Activated T-cell treated with anti-CD3 and anti-CD28 coated beads, Interleukin-2, amount 50 U/mL, for 72 hours (primary cell): ENCODE results near the gene DPEP3. TPM values are rescaled to one million over a fixed set of nuclear protein-coding genes. Genes with fewer than 3 reads are reported as not detected.

Experiments
- ATAC-seq, 2 donors: fragments of 150-1000 bp; cut with Tn5 transposase; replicated peaks in 1 of 2; 2 replicates each; pipeline ENCODE4 v1.10.0; 2021; ENCODE audit warnings: moderate library complexity in 2 of 2, mild to moderate bottlenecking in 1 of 2
- DNase-seq, 2 donors: peaks; one replicate each; pipeline ENCODE4 v3.0.0; 2021 to 2022; ENCODE audit warnings: mixed read lengths in 1 of 2
- H3K27ac Mint-ChIP-seq: one replicate; pipeline ENCODE4 v1.8.0; 2022; ENCODE audit warnings: mild to moderate bottlenecking, moderate library complexity, mixed read lengths
- H3K27me3 Mint-ChIP-seq: one replicate; pipeline ENCODE4 v1.8.0; 2022; ENCODE audit warnings: low read depth, mixed read lengths
- H3K36me3 Mint-ChIP-seq, 2 donors: one replicate each; pipeline ENCODE4 v1.8.0; 2022; ENCODE audit warnings: mixed read lengths in 2 of 2, mild to moderate bottlenecking in 1 of 2; ENCODE audit not compliant: insufficient read depth in 2 of 2
- H3K4me1 Mint-ChIP-seq: one replicate; pipeline ENCODE4 v1.8.0; 2022; ENCODE audit warnings: low read depth, mixed read lengths
- H3K4me3 Mint-ChIP-seq, 2 donors: one replicate each; pipeline ENCODE4 v1.8.0; 2022; ENCODE audit warnings: mild to moderate bottlenecking in 2 of 2, mixed read lengths in 2 of 2, moderate library complexity in 2 of 2
- H3K9me3 Mint-ChIP-seq, 2 donors: one replicate each; pipeline ENCODE4 v1.8.0; 2022; ENCODE audit warnings: mixed read lengths in 2 of 2
- total RNA-seq, 2 donors: library from RNA; stranded (reverse); gene quantifications; one replicate each; pipeline ENCODE4 v1.2.3, GENCODE V29; 2022

The DPEP3 gene
- total RNA-seq, 2 donors from 2014 or later: 0.12 to 0.16 TPM

DNA sequence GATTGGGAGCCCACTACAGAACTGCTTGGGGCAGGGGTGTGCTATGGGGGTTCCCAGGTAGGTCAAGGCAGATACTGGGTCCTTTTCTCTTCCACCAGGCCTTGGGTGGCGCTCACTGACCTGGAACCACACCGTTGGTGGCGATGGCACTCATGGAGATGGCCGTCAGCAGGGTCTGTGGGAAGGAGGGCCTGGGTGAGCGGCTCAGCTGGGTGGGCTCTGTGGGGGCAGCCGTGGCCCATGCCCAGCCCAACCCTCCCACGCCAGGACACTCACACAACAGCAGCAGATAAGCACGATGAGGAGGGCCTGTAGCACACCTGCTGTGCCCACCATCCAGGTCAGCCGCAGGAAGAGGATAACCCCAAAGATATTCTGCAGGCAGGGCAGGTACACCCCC, 22.7 kb downstream of the DPEP3 start:
- DNase-seq: no peak
- no peaks in the 10 kb centered on the region for H3K4me1 Mint-ChIP-seq
- ATAC-seq: no peak
- no peak overlapping the region for H3K27ac Mint-ChIP-seq
- H3K9me3 Mint-ChIP-seq: no peaks in the 10 kb centered on the region
- no peaks in the 10 kb centered on the region for H3K27me3 Mint-ChIP-seq
- no peak overlapping the region for H3K4me3 Mint-ChIP-seq
- peaks cover 0 to 5% of the 10 kb centered on the region in 2 donors for H3K36me3 Mint-ChIP-seq

GRCh38 chr16:67954421-67955196, 25.7 kb downstream of the DPEP3 start:
- DNase-seq (no peak), ATAC-seq (no peak)
- no peaks in the 10 kb centered on the region for H3K36me3 Mint-ChIP-seq
- no peaks in the 10 kb centered on the region for H3K27me3 Mint-ChIP-seq
- no peak overlapping the region for H3K4me3 Mint-ChIP-seq
- H3K27ac Mint-ChIP-seq: no peak overlapping the region
- H3K4me1 Mint-ChIP-seq: no peaks in the 10 kb centered on the region
- no peaks in the 10 kb centered on the region for H3K9me3 Mint-ChIP-seq

- Mint-ChIP-seq H3K27ac (peak overlapping the region; percentile 19), H3K4me1 (no peaks in the 10 kb centered on the region), H3K36me3 (no peaks in the 10 kb centered on the region), H3K27me3 (no peaks in the 10 kb centered on the region), H3K9me3 (no peaks in the 10 kb centered on the region), H3K4me3 (no peak overlapping the region)
- ATAC-seq (no peak), DNase-seq (no peak)
Measured at GRCh38 chr16:67953641-67954375, 26.5 kb downstream of the DPEP3 start.

DNA sequence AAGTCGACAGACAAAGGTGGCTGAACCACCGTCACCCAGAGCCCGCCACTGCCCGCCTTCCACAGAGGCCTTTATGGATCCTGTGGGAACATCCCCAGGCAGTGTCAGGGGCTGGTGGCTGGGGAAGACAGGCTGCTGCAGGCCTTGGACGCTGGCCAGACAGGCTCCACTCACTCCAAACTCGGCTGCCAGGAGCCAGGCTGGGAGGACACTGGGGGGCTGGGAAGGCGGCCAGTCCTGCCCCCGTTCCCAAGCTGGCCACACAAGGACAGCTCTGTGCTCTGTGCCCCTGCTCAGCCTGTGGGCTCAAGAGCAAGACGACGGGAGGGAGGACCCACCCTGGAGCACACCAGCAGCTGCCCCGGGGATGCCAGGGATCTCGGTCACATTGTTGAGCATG, 28.8 kb downstream of the DPEP3 start:
- Mint-ChIP-seq H3K4me3 (no peak overlapping the region), H3K9me3 (no peaks in the 10 kb centered on the region), H3K4me1 (no peaks in the 10 kb centered on the region), H3K27ac (no peak overlapping the region), H3K27me3 (no peaks in the 10 kb centered on the region), H3K36me3 (no peaks in the 10 kb centered on the region)
- DNase-seq: no peak
- ATAC-seq: no peak

DNA sequence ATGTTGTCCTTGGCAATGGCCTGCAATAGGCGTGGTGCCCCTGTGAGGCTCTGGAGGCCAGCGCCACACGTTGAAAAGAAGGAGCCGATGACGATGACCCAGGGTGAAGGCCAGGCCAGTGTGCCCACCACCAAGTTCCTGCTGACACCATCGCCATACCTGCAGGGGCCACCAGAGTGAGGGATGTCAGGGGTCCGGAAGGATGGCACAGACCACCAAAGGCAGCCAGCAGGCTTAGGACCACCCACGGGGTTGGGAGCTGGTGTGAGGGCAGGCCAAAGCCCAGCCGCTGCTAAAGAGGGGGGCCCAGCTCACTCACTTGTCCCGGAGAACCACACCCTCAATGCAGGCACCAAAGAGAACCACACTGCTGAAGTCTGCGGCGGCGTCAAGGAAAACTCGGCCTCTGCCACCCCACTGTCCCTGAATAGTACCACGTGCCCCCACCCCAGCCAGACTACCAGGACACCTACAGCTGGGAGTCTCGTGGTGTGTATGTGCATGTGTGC, 29.9 kb downstream of the DPEP3 start:
- H3K27me3 Mint-ChIP-seq: no peaks in the 10 kb centered on the region
- ATAC-seq: no peak

DNA sequence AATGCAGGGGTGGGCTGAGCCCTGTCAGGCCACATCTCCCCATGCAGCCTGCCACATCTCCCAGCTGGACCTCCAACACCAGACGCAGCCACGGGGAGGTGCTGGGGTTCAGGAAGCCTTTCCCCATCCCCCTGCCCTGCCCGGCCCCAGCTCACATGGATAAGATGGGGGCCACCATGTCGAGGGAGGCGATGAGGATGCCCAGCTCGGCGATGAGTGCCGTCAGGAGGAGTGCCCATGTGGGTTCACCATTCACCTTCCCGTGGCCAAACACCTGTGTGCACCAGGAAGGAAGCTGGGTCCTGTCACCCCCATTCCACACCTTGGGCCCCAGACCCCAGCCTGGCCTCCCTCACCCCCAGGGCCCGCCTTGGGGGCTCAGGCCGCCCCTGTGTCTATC, 30.7 kb downstream of the DPEP3 start:
- Mint-ChIP-seq H3K27ac (no peak overlapping the region), H3K27me3 (no peaks in the 10 kb centered on the region), H3K4me1 (no peaks in the 10 kb centered on the region), H3K36me3 (no peaks in the 10 kb centered on the region), H3K9me3 (no peaks in the 10 kb centered on the region), H3K4me3 (no peak overlapping the region)
- no peak for DNase-seq
- no peak for ATAC-seq

More for the DNA sequence above, 29.9 kb downstream of the DPEP3 start:
- no peaks in the 10 kb centered on the region for H3K4me1 Mint-ChIP-seq
- DNase-seq: no peak
- no peak overlapping the region for H3K27ac Mint-ChIP-seq
- no peaks in the 10 kb centered on the region for H3K9me3 Mint-ChIP-seq
- H3K4me3 Mint-ChIP-seq: no peak overlapping the region
- H3K36me3 Mint-ChIP-seq: no peaks in the 10 kb centered on the region

- Mint-ChIP-seq H3K4me1 (no peaks in the 10 kb centered on the region), H3K36me3 (no peaks in the 10 kb centered on the region), H3K9me3 (no peaks in the 10 kb centered on the region), H3K27ac (no peak overlapping the region), H3K4me3 (no peak overlapping the region), H3K27me3 (no peaks in the 10 kb centered on the region)
- no peak for DNase-seq
- ATAC-seq: no peak
Measured at GRCh38 chr16:67948015-67948414, 32.3 kb downstream of the DPEP3 start.

GRCh38 chr16:67946966-67947558, 33.2 kb downstream of the DPEP3 start:
- DNase-seq: no peak
- Mint-ChIP-seq H3K27me3 (no peaks in the 10 kb centered on the region), H3K27ac (no peak overlapping the region), H3K4me3 (no peak overlapping the region), H3K36me3 (no peaks in the 10 kb centered on the region), H3K9me3 (no peaks in the 10 kb centered on the region), H3K4me1 (peaks cover 3% of the 10 kb centered on the region)
- no peak for ATAC-seq

DNA sequence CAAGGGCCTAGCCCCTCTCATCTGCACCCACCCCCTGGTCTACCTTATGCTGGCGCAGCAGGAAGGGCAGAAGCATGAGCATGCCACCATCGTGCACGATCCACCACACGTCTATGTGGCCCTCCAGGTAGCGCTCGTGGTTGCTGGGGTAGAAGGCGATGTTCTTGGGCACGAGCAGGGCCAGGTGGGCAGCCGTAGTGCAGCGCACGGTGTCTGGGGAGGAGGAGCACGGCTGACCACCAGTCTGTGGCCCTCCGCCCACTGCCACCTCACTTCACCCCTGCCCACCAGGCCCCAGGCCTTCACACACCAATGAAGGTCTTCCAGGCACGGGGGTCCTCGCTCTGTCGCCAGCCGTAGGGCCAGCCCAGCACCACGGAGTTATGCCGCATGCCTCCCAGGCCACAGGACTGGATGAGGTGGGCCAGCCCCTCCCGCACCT, 34.1 kb downstream of the DPEP3 start:
- Mint-ChIP-seq H3K27ac (no peak overlapping the region), H3K4me1 (peaks cover 5% of the 10 kb centered on the region), H3K4me3 (no peak overlapping the region), H3K9me3 (no peaks in the 10 kb centered on the region), H3K36me3 (no peaks in the 10 kb centered on the region), H3K27me3 (no peaks in the 10 kb centered on the region)
- ATAC-seq (no peak), DNase-seq (no peak)

- Mint-ChIP-seq H3K36me3 (no peaks in the 10 kb centered on the region), H3K4me1 (peaks cover 7% of the 10 kb centered on the region), H3K4me3 (no peak overlapping the region), H3K27me3 (no peaks in the 10 kb centered on the region), H3K9me3 (no peaks in the 10 kb centered on the region), H3K27ac (no peak overlapping the region)
- DNase-seq: no peak
- no peak for ATAC-seq
Measured at GRCh38 chr16:67945392-67945933, 34.8 kb downstream of the DPEP3 start.

GRCh38 chr16:67944690-67945391, 35.5 kb downstream of the DPEP3 start:
- no peak overlapping the region for H3K4me3 Mint-ChIP-seq
- H3K4me1 Mint-ChIP-seq: peaks cover 13% of the 10 kb centered on the region

DNA sequence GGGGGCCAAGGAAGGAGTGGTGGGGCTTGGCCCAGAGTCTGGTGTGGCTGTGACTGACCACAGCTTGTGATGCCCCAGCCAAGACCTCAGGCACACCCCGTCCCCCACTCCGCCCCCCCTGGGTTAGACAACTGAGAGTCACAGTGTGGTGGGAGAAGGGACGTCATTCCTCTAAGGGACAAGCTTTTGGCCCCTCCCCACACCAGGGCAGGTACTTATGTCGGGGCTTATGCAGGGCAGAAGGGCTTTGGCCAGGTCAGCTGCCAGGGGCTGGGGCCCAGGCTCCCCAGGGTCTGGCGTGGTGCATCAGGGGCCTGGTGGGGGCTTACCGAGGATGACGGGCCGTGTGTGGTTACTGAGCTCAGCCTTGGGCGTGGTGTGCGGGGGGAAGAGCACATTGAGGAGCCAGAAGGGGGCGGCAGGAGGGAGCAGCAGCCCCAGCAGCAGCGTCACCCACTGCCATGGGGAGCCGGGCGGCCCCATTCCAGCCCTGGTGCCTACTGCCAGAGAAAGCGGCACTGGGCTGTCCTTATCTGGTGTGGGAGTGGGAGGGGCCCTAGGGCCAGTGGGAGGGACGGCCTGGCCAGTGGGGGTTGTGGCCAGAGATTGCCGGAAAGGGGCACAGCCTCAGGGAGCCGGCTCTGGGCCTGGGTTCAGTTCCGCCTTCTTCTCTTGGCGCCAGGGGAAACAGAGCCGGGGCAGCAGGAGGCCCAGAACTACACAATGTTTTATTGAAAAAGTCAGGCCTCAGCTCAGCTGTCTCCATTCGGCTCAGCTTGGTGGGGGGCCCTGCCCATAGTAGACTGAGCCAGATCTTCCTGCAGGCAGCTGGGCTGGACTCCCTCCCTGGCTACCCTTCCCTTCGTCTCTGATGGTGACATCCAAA, 36.4 kb downstream of the DPEP3 start, which contains the start of gene LCAT:
TSS of gene LCAT (minus strand) at position 502 of the 886 bp plus-strand sequence. CDS start at position 483, 19 bp downstream.
- DNase-seq (no peak), ATAC-seq (no peak)
- no peak within 1 kb of the TSS for H3K27ac Mint-ChIP-seq
- H3K4me1 Mint-ChIP-seq: peaks cover 23% of the 10 kb centered on the region
- H3K9me3 Mint-ChIP-seq: no peaks in the 10 kb centered on the region
- no peak within 1 kb of the TSS for H3K4me3 Mint-ChIP-seq
- no peaks in the 10 kb centered on the region for H3K27me3 Mint-ChIP-seq
- H3K36me3 Mint-ChIP-seq: no peaks in the 10 kb centered on the region

More at GRCh38 chr16:67944690-67945391, 35.5 kb downstream of the DPEP3 start:
- H3K36me3 Mint-ChIP-seq: no peaks in the 10 kb centered on the region
- H3K9me3 Mint-ChIP-seq: no peaks in the 10 kb centered on the region
- ATAC-seq (no peak), DNase-seq (no peak)
- no peak overlapping the region for H3K27ac Mint-ChIP-seq
- H3K27me3 Mint-ChIP-seq: no peaks in the 10 kb centered on the region
